ENCODE measurements around the gene METTL1. TPM values are rescaled to one million over a fixed set of nuclear protein-coding genes. Genes with fewer than 3 reads are reported as not detected.

METTL1 gene
- total RNA-seq, 1 donor from 2014 or later: 5.8 TPM

DNA sequence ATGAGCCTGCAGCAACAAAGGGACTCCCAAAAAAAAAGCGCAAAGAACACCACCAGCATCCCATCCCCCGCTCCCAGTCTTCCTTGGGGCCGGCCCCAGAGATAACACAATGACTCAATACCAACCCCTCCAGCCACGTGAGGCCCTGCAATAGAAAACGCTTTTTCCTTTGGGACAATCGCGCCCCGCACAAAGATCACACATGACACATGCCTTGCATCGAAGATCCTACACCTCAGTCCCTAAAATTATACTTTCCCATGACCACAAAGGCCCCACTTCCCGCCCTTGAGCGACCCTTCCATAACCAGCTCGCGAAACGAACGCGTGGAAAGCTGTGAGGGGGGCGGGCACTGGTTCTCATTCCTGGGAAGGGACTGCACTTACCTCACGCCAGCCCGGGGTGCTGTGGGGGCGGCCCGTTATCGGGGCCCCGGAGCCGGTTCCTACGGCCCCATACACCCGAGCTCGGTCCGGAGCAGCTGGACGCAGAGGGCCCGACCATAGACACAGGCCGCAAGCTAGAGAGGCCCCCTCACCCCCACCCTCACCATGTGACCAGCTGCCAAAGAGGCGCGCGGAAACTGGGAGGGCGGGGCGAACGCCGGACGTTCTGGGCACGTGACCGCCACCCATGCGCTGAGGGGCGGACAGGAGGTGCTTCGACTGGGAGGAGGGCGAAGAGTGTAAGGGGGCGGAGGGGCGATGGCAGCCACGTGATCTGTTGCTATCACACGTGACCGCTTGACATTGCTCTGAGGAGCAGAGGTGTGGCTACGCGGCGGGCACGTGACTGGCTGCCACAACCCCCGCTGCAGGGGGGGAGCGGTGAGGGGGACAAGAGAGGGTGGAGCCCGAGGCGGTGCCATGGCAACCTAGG lies 19.9 kb downstream of the METTL1 start, which contains the start of gene CDK4:
Gene CDK4, minus strand, starts transcription at position 523 of the 880 bp plus-strand sequence. CDS start 593 bp downstream, outside the sequence.
- H3K4me3 ChIP-seq (ENCODE audit: low read depth, low read length): peak within 1 kb of the TSS; percentile 63
- FAIRE-seq (no peak), DNase-seq (ENCODE audit: low read depth) (peak; percentile 95)
- TF ChIP-seq, protein P1, sequence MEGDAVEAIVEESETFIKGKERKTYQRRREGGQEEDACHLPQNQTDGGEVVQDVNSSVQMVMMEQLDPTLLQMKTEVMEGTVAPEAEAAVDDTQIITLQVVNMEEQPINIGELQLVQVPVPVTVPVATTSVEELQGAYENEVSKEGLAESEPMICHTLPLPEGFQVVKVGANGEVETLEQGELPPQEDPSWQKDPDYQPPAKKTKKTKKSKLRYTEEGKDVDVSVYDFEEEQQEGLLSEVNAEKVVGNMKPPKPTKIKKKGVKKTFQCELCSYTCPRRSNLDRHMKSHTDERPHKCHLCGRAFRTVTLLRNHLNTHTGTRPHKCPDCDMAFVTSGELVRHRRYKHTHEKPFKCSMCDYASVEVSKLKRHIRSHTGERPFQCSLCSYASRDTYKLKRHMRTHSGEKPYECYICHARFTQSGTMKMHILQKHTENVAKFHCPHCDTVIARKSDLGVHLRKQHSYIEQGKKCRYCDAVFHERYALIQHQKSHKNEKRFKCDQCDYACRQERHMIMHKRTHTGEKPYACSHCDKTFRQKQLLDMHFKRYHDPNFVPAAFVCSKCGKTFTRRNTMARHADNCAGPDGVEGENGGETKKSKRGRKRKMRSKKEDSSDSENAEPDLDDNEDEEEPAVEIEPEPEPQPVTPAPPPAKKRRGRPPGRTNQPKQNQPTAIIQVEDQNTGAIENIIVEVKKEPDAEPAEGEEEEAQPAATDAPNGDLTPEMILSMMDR (IDR thresholded peaks at IDR 0.05; ENCODE audit: insufficient read depth, low read length, severe bottlenecking): no peak
- H3K27me3 ChIP-seq (ENCODE audit: control insufficient read depth, insufficient read depth, low read length): no peaks in the 10 kb centered on the region
- H3K36me3 ChIP-seq (ENCODE audit: control insufficient read depth, insufficient read depth, low read length): peaks cover 11% of the 10 kb centered on the region

DNA sequence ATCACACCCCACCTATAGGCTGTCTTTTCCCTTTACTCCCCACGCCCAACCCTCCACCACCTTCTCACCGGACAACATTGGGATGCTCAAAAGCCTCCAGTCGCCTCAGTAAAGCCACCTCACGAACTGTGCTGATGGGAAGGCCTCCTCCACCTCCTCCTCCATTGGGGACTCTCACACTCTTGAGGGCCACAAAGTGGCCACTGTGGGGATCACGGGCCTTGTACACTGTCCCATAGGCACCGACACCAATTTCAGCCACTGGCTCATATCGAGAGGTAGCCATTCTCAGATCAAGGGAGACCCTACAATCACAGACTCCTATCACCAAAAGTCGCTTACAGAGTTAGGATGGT lies 20.5 kb downstream of the METTL1 start:
- DNase-seq (ENCODE audit: low read depth): no peak
- H3K27me3 ChIP-seq (ENCODE audit: control insufficient read depth, insufficient read depth, low read length): no peaks in the 10 kb centered on the region
- peak overlapping the region; percentile 63 for H3K4me3 ChIP-seq (ENCODE audit: low read depth, low read length)
- TF ChIP-seq, protein P1 (IDR thresholded peaks at IDR 0.05; ENCODE audit: insufficient read depth, low read length, severe bottlenecking): no peak
- no peak for FAIRE-seq
- peaks cover 11% of the 10 kb centered on the region for H3K36me3 ChIP-seq (ENCODE audit: control insufficient read depth, insufficient read depth, low read length)

DNA sequence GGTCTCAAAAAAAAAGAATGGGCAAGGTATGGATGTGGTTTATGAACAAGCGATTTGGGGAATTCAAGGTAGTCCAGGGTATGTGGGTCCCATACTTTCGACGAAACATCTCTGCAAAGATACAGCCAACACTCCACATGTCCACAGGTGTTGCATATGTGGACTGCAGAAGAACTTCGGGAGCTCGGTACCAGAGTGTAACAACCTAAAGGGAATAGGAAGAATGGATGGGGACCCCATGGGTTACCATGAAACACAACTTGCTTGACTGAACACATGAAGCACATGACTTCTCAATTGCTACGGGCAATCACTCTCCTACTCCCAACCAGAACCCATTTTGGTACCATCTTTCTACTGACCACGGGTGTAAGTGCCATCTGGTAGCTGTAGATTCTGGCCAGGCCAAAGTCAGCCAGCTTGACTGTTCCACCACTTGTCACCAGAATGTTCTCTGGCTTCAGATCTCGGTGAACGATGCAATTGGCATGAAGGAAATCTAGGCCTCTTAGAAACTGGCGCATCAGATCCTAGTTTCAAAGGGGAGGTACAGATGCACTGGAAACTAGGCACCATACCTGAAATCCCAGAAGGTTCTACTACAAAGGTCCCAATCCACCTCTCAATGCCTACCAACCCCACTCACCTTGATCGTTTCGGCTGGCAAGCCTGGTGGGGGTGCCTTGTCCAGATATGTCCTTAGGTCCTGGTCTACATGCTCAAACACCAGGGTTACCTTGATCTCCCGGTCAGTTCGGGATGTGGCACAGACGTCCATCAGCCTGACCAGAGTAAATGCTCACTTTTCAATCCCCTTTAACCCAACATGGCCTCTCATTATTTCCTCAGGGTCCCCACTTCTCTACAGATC lies 21.1 kb downstream of the METTL1 start:
- H3K36me3 ChIP-seq (ENCODE audit: control insufficient read depth, insufficient read depth, low read length): peaks cover 11% of the 10 kb centered on the region
- TF ChIP-seq, protein P1 (IDR thresholded peaks at IDR 0.05; ENCODE audit: insufficient read depth, low read length, severe bottlenecking): no peak
- peak overlapping the region; percentile 63 for H3K4me3 ChIP-seq (ENCODE audit: low read depth, low read length)
- no peaks in the 10 kb centered on the region for H3K27me3 ChIP-seq (ENCODE audit: control insufficient read depth, insufficient read depth, low read length)
- FAIRE-seq (no peak), DNase-seq (ENCODE audit: low read depth) (no peak)

DNA sequence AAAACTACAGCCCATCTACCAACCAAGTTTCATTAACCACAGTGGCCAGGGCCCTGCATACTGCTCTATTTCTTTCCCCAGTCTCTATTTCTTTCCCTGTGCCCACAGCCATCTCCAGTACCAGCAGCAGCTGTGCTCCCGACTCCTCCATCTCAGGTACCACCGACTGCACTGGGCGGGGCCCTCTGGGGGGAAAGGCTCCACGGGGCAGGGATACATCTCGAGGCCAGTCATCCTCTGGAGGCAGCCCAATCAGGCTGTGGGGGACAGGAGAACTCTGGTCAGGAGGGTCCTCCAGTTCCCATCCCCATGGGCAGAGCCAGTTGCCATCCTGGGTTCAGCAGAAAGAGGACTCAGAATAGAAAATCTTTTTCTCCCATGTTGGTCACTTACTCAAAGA lies 22.8 kb downstream of the METTL1 start:
- TF ChIP-seq, protein P1 (IDR thresholded peaks at IDR 0.05; ENCODE audit: insufficient read depth, low read length, severe bottlenecking): no peak
- peaks cover 11% of the 10 kb centered on the region for H3K36me3 ChIP-seq (ENCODE audit: control insufficient read depth, insufficient read depth, low read length)
- no peak for DNase-seq (ENCODE audit: low read depth)
- H3K4me3 ChIP-seq (ENCODE audit: low read depth, low read length): no peak overlapping the region
- H3K27me3 ChIP-seq (ENCODE audit: control insufficient read depth, insufficient read depth, low read length): no peaks in the 10 kb centered on the region
- no peak for FAIRE-seq

DNA sequence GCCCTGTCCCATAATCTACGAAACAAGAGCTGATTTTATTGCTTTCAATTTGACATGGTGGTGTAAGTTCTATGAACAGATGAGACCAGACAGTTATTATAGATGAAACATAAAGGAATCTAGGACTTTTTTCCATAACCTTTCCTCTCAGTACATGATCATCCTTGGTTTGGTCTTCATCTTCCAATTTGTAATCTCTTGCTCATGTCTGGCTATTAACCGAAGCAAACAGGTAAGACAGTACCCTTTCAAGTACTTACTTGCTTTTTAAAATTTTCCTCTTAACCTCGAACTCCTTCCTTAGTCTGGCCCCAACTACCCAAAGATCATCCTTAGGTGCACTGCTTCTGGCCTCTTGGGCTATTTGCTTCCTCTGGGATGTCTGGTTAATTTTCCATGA lies 25.9 kb downstream of the METTL1 start:
- Histone ChIP-seq H3K27me3 (ENCODE audit: control insufficient read depth, insufficient read depth, low read length) (no peaks in the 10 kb centered on the region), H3K4me3 (ENCODE audit: low read depth, low read length) (peak overlapping the region; percentile 73), H3K36me3 (ENCODE audit: control insufficient read depth, insufficient read depth, low read length) (peaks cover 11% of the 10 kb centered on the region)
- no peak for DNase-seq (ENCODE audit: low read depth)
- FAIRE-seq: no peak
- TF ChIP-seq, protein P1 (IDR thresholded peaks at IDR 0.05; ENCODE audit: insufficient read depth, low read length, severe bottlenecking): no peak

Data from bronchial epithelial cell (primary cell).